Panc1 (cell line): ENCODE results near the gene INPP5A. TPM values are rescaled to one million over a fixed set of nuclear protein-coding genes. Genes with fewer than 3 reads are reported as not detected.

Experiments
- ATAC-seq: fragments of 200-7000 bp; cut with Tn5 transposase; 2 replicates; pipeline ENCODE4 v1.9.1; 2020; ENCODE audit warnings: mild to moderate bottlenecking, moderate library complexity
- BruUV-seq: library from RNA; stranded (reverse); fragments of 400-500 nt; replicated peaks from 2 replicates; lab custom pipeline; 2021; lab: Mats Ljungman, UMichigan
- CTCF ChIA-PET: fragments of 300-600 bp; sonication (Branson Sonifier 250); formaldehyde crosslinking; loops from one replicate; lab custom pipeline; 2022; ENCODE audit warnings: antibody characterized with exemption; lab: Charles Lee
- POLR2A ChIA-PET: fragments of 300-600 bp; sonication (Branson Sonifier 250); formaldehyde crosslinking; loops from one replicate; lab custom pipeline; 2022; ENCODE audit warnings: antibody characterized with exemption; lab: Charles Lee
- DNase-seq: peaks from one replicate; pipeline ENCODE4 v3.0.0-alpha.2; 2010; ENCODE audit warnings: low read depth, low spot score
- H3K27ac ChIP-seq: 2 replicates; pipeline ENCODE4 v1.5.1; 2011; ENCODE audit warnings: mild to moderate bottlenecking, low read length, inconsistent platforms
- H3K27me3 ChIP-seq: fragments of 200-500 bp; sonication (Bioruptor generic); 2 replicates; pipeline ENCODE4 v1.6.0; 2014; ENCODE audit warnings: low read length, inconsistent platforms; ENCODE audit not compliant: control insufficient read depth, insufficient read depth
- H3K36me3 ChIP-seq: fragments of 200-500 bp; sonication (Bioruptor generic); 2 replicates; pipeline ENCODE4 v1.5.1; 2014; ENCODE audit warnings: inconsistent platforms, mild to moderate bottlenecking, low read length, moderate library complexity; ENCODE audit not compliant: control insufficient read depth, insufficient read depth
- H3K4me1 ChIP-seq: 2 replicates; pipeline ENCODE4 v1.5.1; 2011; ENCODE audit warnings: inconsistent platforms, mild to moderate bottlenecking, low read length, moderate library complexity; ENCODE audit not compliant: control insufficient read depth, insufficient read depth
- H3K4me3 ChIP-seq, 2 experiments: 2 replicates each; pipeline ENCODE4 v1.5.1; 2011 to 2012; ENCODE audit warnings: low read depth in 2 of 2, low read length in 2 of 2, mild to moderate bottlenecking in 2 of 2, inconsistent platforms in 1 of 2, moderate library complexity in 1 of 2
- H3K9me3 ChIP-seq: fragments of 200-500 bp; sonication (Bioruptor generic); 2 replicates; pipeline ENCODE4 v1.5.1; 2014; ENCODE audit warnings: low read depth, mild to moderate bottlenecking, inconsistent platforms, low read length, moderate library complexity; ENCODE audit not compliant: control insufficient read depth, insufficient read depth
- POLR2AphosphoS5 ChIP-seq: IDR thresholded peaks from 2 replicates; pipeline ENCODE4 v1.6.1; 2012; ENCODE audit warnings: mild to moderate bottlenecking, low read depth, low read length, moderate library complexity
- SIN3A ChIP-seq: IDR thresholded peaks from 2 replicates; pipeline ENCODE4 v1.6.1; 2012; ENCODE audit warnings: low read depth, mild to moderate bottlenecking, low read length, moderate library complexity, borderline replicate concordance; ENCODE audit not compliant: insufficient read depth
- TCF7L2 ChIP-seq: IDR thresholded peaks from 2 replicates; pipeline ENCODE4 v1.6.1; 2011; ENCODE audit warnings: mild to moderate bottlenecking, low read depth, low read length, inconsistent platforms
- in situ Hi-C: cut with HindIII; loops from 2 replicates; pipeline ENCODE4 v1.10.0; 2016; ENCODE audit warnings: low sequenced_read_pairs, low pct_unique_long_range_greater_than_20kb
- intact Hi-C: fragments of 100-400 bp; cut with micrococcal nuclease; formaldehyde crosslinking; loops from one replicate; pipeline ENCODE4 v1.10.0; 2022; ENCODE audit not compliant: unreplicated experiment
- total RNA-seq: library from RNA; stranded (reverse); gene quantifications from one replicate; pipeline ENCODE4 v1.2.1, GENCODE V29; 2021; ENCODE audit not compliant: unreplicated experiment
- TF ChIP-seq, protein P1 (sequence below): fragments of 450-650 bp; IDR thresholded peaks from 2 replicates; pipeline ENCODE4 v1.5.1; 2017; ENCODE audit warnings: mild to moderate bottlenecking
- TF ChIP-seq, protein P2 (sequence below), 2 experiments: IDR thresholded peaks; 2 replicates each; pipeline ENCODE4 v1.6.1; 2011 to 2012; ENCODE audit warnings: low read depth in 2 of 2, control low read depth in 1 of 2, low read length in 1 of 2, mild to moderate bottlenecking in 1 of 2, moderate library complexity in 1 of 2; ENCODE audit not compliant: insufficient read depth in 1 of 2

The INPP5A gene
- total RNA-seq, 1 experiment from 2014 or later = 60.0 TPM

DNA sequence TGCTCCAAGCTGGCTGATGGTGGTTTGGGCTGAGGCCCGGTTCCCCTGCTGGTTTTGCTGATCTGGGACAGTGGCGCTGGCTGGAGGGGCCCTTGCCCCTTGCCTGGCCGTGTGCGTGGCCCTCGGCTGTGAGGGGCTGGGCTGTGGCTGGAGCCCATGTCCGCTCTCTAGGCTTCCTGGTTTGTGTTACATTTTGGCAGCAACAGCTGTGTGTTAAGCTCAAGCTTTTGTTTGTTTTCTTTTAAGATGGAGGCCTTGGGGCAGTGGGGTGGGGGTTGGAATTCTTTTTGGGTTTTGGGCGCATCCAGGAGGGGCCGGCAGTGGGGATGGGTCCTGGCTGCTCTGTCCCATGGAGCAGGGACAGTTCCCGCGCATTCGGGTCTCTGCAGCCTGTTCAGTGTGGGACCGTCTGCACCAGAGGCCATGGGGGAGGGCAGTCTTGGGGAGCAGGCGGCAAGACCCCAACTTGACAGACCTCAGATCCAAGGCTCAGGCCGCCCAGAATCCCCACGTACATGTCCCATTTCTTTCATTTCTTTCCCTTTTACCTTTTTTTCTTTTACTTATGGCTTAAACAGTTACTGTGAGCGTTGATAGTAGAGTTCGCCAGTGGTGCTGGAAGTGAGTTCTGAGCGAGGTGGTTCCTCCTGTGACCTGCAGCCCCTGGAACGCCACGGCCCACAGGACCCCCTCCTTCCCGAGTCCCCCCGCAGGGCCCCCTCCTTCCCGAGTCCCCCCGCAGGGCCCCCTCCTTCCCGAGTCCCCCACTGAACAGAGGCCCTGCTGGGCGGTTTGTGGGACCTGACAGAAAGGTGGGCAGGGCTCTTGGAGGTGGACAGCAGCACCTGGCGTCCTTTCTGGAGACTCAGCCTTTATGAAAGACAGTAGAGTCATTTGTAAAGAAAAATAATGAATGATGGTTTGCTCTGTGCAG lies 75.3 kb downstream of the INPP5A start:
- H3K27me3 ChIP-seq = no peaks in the 10 kb centered on the region
- intact Hi-C loops = no loop called here
- POLR2A ChIA-PET = no interaction called here
- no peak overlapping the region for H3K4me3 ChIP-seq
- no TSS peak for BruUV-seq
- in situ Hi-C loops = no loop called here
- no peaks in the 10 kb centered on the region for H3K4me1 ChIP-seq
- TF ChIP-seq POLR2AphosphoS5 (no peak), TCF7L2 (no peak), SIN3A (no peak)
- TF ChIP-seq, protein P1, sequence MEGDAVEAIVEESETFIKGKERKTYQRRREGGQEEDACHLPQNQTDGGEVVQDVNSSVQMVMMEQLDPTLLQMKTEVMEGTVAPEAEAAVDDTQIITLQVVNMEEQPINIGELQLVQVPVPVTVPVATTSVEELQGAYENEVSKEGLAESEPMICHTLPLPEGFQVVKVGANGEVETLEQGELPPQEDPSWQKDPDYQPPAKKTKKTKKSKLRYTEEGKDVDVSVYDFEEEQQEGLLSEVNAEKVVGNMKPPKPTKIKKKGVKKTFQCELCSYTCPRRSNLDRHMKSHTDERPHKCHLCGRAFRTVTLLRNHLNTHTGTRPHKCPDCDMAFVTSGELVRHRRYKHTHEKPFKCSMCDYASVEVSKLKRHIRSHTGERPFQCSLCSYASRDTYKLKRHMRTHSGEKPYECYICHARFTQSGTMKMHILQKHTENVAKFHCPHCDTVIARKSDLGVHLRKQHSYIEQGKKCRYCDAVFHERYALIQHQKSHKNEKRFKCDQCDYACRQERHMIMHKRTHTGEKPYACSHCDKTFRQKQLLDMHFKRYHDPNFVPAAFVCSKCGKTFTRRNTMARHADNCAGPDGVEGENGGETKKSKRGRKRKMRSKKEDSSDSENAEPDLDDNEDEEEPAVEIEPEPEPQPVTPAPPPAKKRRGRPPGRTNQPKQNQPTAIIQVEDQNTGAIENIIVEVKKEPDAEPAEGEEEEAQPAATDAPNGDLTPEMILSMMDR = no peak
- TF ChIP-seq, protein P2, sequence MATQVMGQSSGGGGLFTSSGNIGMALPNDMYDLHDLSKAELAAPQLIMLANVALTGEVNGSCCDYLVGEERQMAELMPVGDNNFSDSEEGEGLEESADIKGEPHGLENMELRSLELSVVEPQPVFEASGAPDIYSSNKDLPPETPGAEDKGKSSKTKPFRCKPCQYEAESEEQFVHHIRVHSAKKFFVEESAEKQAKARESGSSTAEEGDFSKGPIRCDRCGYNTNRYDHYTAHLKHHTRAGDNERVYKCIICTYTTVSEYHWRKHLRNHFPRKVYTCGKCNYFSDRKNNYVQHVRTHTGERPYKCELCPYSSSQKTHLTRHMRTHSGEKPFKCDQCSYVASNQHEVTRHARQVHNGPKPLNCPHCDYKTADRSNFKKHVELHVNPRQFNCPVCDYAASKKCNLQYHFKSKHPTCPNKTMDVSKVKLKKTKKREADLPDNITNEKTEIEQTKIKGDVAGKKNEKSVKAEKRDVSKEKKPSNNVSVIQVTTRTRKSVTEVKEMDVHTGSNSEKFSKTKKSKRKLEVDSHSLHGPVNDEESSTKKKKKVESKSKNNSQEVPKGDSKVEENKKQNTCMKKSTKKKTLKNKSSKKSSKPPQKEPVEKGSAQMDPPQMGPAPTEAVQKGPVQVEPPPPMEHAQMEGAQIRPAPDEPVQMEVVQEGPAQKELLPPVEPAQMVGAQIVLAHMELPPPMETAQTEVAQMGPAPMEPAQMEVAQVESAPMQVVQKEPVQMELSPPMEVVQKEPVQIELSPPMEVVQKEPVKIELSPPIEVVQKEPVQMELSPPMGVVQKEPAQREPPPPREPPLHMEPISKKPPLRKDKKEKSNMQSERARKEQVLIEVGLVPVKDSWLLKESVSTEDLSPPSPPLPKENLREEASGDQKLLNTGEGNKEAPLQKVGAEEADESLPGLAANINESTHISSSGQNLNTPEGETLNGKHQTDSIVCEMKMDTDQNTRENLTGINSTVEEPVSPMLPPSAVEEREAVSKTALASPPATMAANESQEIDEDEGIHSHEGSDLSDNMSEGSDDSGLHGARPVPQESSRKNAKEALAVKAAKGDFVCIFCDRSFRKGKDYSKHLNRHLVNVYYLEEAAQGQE (IDR thresholded peaks at IDR 0.05; ENCODE audit: insufficient read depth in 1 of 2, low read depth in 2 of 2, low read length in 1 of 2) = no peak
- DNase-seq (no peak), ATAC-seq (no peak)
- no peaks in the 10 kb centered on the region for H3K36me3 ChIP-seq
- no peaks in the 10 kb centered on the region for H3K9me3 ChIP-seq
- CTCF ChIA-PET = interaction anchor here (0.6 kb wide), 1 partner anchor 17 kb away, joined by 3 read pairs; no protein-coding TSS in a partner anchor
- H3K27ac ChIP-seq = no peak overlapping the region

DNA sequence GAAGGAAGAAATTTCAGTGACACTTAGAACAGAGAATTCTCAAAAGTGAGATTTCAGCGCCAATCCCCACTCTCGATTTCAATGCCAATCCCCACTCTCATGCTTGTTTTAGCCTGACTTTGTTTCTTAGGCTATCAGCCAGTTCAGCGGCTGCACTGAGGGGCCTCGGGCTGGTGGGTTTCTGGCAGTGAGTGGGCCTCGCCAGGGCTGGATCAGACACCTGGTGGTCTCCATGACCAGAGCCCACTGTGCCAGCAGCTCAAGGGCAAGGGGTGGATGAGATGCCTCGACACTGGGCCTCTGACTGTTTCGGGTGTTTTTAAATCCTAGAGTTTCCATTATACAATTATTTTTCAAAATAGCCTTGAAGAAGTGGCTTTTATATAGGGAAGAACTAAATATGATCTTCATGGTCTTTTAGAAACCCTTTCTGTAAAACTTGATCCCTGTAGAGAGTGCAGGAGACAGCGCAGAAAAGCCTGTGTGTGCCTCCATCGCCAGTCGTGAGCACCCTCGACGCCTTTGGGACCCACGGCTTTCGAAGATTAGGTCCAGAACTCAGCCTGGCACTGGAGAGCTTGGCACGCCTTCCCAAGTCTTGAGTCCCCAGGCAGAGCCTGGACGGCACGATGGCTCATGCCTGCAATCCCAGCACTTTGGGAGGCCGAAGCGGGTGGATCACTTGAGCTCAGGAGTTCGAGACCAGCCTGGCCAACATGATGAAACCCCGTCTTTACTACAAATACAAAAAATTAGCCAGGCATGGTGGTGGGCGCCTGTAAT lies 76.2 kb downstream of the INPP5A start:
- in situ Hi-C loops = no loop called here
- CTCF ChIA-PET = no interaction called here
- DNase-seq (no peak), ATAC-seq (no peak)
- no TSS peak for BruUV-seq
- no peaks in the 10 kb centered on the region for H3K9me3 ChIP-seq
- TF ChIP-seq, protein P1 = no peak
- TF ChIP-seq SIN3A = no peak
- TF ChIP-seq TCF7L2 = no peak
- no peak for TF ChIP-seq POLR2AphosphoS5
- TF ChIP-seq, protein P2 (IDR thresholded peaks at IDR 0.05; ENCODE audit: insufficient read depth in 1 of 2, low read depth in 2 of 2, low read length in 1 of 2) = no peak
- H3K36me3 ChIP-seq = no peaks in the 10 kb centered on the region
- H3K4me1 ChIP-seq = no peaks in the 10 kb centered on the region
- POLR2A ChIA-PET = no interaction called here
- no peak overlapping the region for H3K27ac ChIP-seq
- no peaks in the 10 kb centered on the region for H3K27me3 ChIP-seq
- intact Hi-C loops = no loop called here
- H3K4me3 ChIP-seq = no peak overlapping the region
